Muscle of leg (tissue), 11 donors: ENCODE measurements around the gene ALDH1L1. TPM values are rescaled to one million over a fixed set of nuclear protein-coding genes. Genes with fewer than 3 reads are reported as not detected.
A peak's percentile ranks its signal among the peaks of the same experiment; 100 is the strongest.

Experiments used
- DNase-seq: peaks from one replicate; pipeline ENCODE4 v3.0.0; 2013
- H3K27ac ChIP-seq: one replicate; pipeline ENCODE4 v1.5.1; 2013; ENCODE audit warnings: mild to moderate bottlenecking, low read length, control low read depth
- H3K27me3 ChIP-seq: one replicate; pipeline ENCODE4 v1.6.1; 2013; ENCODE audit warnings: low read length; ENCODE audit not compliant: control insufficient read depth, insufficient read depth
- H3K36me3 ChIP-seq: one replicate; pipeline ENCODE4 v1.6.1; 2013; ENCODE audit warnings: low read length; ENCODE audit not compliant: control insufficient read depth, insufficient read depth
- H3K4me1 ChIP-seq: one replicate; pipeline ENCODE4 v1.6.1; 2013; ENCODE audit warnings: low read length; ENCODE audit not compliant: control insufficient read depth, insufficient read depth
- H3K4me3 ChIP-seq: one replicate; pipeline ENCODE4 v1.5.1; 2013; ENCODE audit warnings: low read length, control low read depth
- H3K9me3 ChIP-seq: replicated peaks from 2 replicates; pipeline ENCODE4 v1.6.1; 2013; ENCODE audit warnings: low read depth, low read length; ENCODE audit not compliant: control insufficient read depth
- WGBS: methylation state at CpG from one replicate; pipeline ENCODE4 v1.1.5; 2013; ENCODE audit warnings: missing lambda C conversion rate; ENCODE audit not compliant: insufficient coverage; 5-methylcytosine and 5-hydroxymethylcytosine counted together
- polyA plus RNA-seq, 8 donors: library from polyadenylated mRNA; unstranded; fragments of 120-200 nt; gene quantifications; one replicate each; pipeline versions ENCODE4 v1.2.1 to v1.2.3, GENCODE V29; 2013; ENCODE audit warnings: inconsistent platforms in 1 of 8, low replicate concordance in 1 of 8; ENCODE audit not compliant: insufficient read length in 8 of 8, insufficient read depth in 1 of 8
- total RNA-seq: library from RNA; stranded (reverse); fragments of 120-200 nt; gene quantifications from one replicate; pipeline ENCODE4 v1.2.4, GENCODE V29; 2013

ALDH1L1 gene
- total and polyA plus RNA-seq, 9 donors: 0.07 to 1.6 (median 0.18) TPM

GRCh38 chr3:126134219-126134975 lies 46.0 kb downstream of the ALDH1L1 start:
- H3K4me3 ChIP-seq: no peak overlapping the region
- DNase-seq: peak; percentile 62
- H3K27ac ChIP-seq: no peak overlapping the region
- 39% methylated on average over 23 of the region's 23 CpGs for WGBS
- peaks cover 9% of the 10 kb centered on the region for H3K4me1 ChIP-seq
- H3K9me3 ChIP-seq: no peaks in the 10 kb centered on the region
- H3K36me3 ChIP-seq: no peaks in the 10 kb centered on the region
- H3K27me3 ChIP-seq: peaks cover 13% of the 10 kb centered on the region

- H3K27me3 ChIP-seq: peaks cover 10% of the 10 kb centered on the region
- DNase-seq: no peak
Observed at GRCh38 chr3:126133606-126134005, 46.8 kb downstream of the ALDH1L1 start.

DNA sequence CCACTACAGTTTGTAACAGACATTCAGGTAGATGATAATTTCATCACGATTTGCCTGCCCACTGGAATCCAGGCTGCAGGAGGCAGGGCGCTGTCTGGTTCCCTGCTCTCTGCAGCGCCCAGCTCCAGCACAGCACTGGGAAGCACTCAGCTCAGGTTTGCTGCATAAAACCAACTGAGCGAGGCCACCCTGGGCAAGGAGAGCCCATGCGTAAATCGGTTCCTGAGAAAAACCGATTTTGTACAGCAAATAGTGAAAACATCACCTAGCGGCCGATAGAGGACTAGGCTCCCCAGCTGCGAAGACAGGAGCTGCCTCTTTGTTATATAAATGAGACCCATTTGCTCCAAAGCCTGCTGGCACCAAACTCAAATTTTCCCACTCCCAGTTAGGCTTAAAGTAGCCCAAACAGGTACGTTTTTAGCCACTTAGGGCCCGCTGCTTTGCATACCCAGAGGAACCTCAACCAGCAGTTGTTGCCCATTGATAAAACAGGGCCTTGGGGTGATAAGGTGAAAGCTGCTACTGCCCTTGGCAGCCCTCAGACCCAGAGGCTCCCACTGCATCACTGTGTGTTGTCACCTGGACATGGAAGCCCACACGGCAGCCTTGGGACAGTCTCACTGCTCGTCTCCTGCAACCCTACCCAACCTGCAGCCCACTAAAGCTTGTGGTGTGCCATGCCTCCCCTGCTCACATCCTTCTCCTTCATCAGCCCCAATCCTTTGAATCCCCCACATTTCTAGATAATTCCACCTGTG lies 47.5 kb downstream of the ALDH1L1 start:
- H3K9me3 ChIP-seq: no peaks in the 10 kb centered on the region
- no peak overlapping the region for H3K27ac ChIP-seq
- DNase-seq: no peak
- peaks cover 8% of the 10 kb centered on the region for H3K27me3 ChIP-seq
- no peak overlapping the region for H3K4me3 ChIP-seq
- peaks cover 9% of the 10 kb centered on the region for H3K4me1 ChIP-seq
- H3K36me3 ChIP-seq: no peaks in the 10 kb centered on the region
- WGBS: 50% methylated on average over 10 of the region's 14 CpGs

More at GRCh38 chr3:126133606-126134005, 46.8 kb downstream of the ALDH1L1 start:
- Histone ChIP-seq H3K36me3 (no peaks in the 10 kb centered on the region), H3K4me3 (no peak overlapping the region), H3K4me1 (peaks cover 9% of the 10 kb centered on the region), H3K9me3 (no peaks in the 10 kb centered on the region), H3K27ac (no peak overlapping the region)
- WGBS: 50% methylated on average over 6 of the region's 6 CpGs

DNA sequence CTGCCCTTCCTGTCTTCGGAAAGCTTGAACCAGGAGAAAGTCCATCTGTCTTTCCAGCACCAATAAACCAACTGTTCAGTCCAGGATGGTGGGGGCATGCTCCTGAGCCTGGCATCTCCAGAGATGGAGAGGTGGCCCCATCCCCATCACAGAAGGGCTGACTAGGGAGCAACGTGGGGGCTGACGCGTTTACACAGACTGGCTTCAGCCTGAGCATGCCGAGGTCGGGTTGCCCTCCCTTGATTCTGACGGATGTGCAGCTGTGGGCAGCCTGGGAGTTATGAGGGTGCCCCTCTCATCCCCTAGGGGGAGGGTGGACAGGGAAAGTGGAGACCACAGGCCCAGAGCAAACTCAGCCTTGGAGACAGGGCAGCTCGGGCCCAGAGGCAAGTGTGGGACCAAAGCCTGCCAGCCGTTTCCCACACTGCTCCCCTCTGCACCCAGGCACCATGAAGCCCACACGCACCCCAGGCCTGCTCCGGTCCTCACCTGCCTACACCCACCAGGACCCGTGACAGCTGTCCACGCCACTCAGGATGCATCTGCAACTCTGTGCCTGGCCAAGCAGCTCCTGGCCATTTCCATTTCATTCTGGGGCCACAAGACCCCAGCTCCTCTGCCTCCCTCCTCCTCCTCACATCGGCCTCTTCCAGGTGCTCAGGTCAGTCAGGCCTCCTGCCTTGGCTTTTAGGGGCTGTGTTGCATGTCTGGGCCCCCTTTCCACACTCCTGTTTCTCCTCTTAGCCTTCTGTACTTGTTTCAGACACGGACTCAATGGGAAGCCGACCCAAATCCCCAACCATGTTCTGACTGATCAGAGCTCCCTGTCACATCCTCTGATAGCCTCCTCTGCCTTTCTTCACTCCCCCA lies 48.3 kb downstream of the ALDH1L1 start:
- DNase-seq: no peak
- Histone ChIP-seq H3K36me3 (no peaks in the 10 kb centered on the region), H3K27me3 (peaks cover 8% of the 10 kb centered on the region), H3K9me3 (no peaks in the 10 kb centered on the region), H3K4me3 (no peak overlapping the region), H3K4me1 (peaks cover 9% of the 10 kb centered on the region), H3K27ac (no peak overlapping the region)
- WGBS: 69% methylated on average over 11 of the region's 16 CpGs

- Histone ChIP-seq H3K4me1 (peaks cover 9% of the 10 kb centered on the region), H3K36me3 (no peaks in the 10 kb centered on the region), H3K4me3 (no peak overlapping the region), H3K27ac (no peak overlapping the region), H3K27me3 (peaks cover 8% of the 10 kb centered on the region), H3K9me3 (no peaks in the 10 kb centered on the region)
- 87% methylated on average over 19 of the region's 19 CpGs for WGBS
- no peak for DNase-seq
Observed at GRCh38 chr3:126130981-126131745, 49.2 kb downstream of the ALDH1L1 start.

DNA sequence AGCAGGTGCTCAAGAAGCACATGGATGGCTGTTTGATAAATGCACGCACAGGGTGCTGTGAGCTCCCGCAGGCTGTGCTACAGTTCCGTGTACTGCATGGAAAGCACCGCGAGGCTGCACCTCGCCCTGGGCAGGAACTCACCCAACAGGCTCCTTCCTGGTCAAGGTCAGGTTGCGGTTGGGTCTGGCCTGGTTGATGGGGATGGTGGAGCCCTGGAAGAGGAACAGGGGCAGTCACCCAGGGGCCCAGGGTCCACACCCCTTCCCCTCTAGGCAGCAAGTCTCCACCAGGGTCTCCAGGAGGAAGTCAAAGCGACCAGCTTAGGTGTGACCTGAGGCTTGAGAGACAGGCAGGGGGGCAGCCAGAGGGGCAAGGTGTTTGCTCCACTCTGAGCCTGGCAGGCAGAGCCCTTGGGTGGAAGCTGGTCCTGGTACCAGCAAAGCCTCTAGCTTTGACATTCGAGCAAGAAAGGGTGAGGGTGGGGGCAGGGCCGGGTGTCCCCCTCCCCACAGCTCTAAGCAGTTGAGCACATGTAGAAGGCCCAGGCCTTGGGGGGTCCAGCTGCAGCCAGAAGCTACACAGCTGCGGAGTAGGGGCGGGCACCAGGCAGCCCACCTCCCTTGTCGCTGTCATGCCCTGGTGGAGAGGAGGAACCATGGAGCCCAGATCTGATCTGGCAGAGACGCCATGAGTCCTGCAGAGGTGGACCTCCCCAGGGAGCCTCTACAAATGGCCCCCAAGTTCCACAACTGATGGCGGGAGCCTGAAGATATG lies 50.1 kb downstream of the ALDH1L1 start:
- WGBS: 84% methylated on average over 11 of the region's 15 CpGs
- Histone ChIP-seq H3K27me3 (peaks cover 8% of the 10 kb centered on the region), H3K27ac (no peak overlapping the region), H3K4me3 (no peak overlapping the region), H3K36me3 (no peaks in the 10 kb centered on the region), H3K9me3 (no peaks in the 10 kb centered on the region), H3K4me1 (peaks cover 9% of the 10 kb centered on the region)
- DNase-seq: no peak

DNA sequence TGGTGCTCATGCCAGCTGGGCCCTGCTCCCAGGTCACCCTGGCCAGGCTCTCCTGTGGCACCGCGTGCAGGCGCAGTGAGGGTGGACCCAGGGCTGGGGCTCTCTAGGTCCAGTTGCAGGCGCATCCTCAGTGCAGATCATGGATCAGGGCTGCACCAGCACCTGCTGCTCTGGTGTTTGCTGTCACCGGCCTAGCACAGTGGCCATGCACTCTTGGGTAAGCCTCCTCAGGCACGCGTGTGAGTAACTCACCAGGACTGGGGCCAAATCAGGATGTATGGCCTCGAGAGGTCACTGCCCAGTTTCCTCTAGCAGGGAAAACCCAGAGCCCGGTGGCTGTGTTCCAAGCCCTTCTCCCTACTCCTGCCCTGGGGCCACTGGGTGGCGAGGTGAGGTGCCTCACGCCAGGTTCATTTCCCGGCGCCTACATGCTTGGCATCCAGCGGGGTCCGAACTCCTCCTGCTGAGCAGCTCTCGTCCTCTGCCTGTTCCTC lies 50.9 kb downstream of the ALDH1L1 start:
- peaks cover 6% of the 10 kb centered on the region for H3K27me3 ChIP-seq
- no peaks in the 10 kb centered on the region for H3K9me3 ChIP-seq
- H3K4me3 ChIP-seq: no peak overlapping the region
- DNase-seq: no peak
- H3K36me3 ChIP-seq: no peaks in the 10 kb centered on the region
- peaks cover 6% of the 10 kb centered on the region for H3K4me1 ChIP-seq
- WGBS: 73% methylated on average over 16 of the region's 16 CpGs
- H3K27ac ChIP-seq: no peak overlapping the region

DNA sequence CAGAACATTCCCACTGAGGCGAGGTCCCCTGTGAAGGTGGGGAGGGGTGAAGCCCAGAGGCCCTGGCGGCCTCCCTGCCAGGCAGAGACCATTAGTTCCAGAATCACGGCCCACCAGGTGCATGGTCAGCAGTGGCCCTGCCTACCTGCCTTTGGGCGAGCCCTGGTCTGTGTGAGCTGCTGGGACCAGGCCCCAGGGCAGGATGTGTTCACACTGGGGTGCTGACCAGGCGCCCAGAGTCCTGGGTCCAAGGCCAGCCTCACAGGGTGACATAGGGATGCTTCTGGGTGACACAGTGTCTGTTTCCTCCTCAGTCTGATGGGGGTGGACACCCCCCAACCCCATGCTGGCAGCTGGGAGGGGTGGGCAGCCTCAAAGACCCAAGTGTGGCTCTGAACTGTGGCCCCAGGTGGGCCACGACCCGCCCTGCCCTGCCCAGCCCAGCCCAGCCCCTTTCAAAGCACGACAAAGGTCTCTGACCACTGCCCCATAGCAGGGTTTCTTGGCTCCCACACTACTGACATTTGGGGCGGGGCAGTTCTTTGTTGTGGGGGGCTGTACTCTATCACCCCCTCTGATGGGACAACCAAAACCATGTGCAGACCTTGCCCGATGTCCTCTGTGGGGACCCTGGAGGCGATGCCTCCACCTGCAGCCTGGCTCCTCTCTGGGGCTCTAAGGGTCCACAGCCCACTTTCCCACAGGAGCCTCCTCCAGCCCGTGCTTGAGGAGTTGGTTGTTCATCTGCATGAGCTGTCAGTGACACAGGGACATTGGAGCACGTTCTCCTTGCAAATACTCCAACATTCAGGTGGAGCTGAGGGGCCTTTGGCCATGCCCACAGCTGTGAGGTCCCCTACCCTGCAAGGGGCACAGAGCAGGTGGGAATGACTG lies 51.6 kb downstream of the ALDH1L1 start:
- WGBS: 87% methylated on average over 10 of the region's 13 CpGs
- no peaks in the 10 kb centered on the region for H3K36me3 ChIP-seq
- H3K4me3 ChIP-seq: no peak overlapping the region
- H3K27ac ChIP-seq: no peak overlapping the region
- H3K27me3 ChIP-seq: peaks cover 6% of the 10 kb centered on the region
- H3K4me1 ChIP-seq: peaks cover under 1% of the 10 kb centered on the region
- no peaks in the 10 kb centered on the region for H3K9me3 ChIP-seq
- no peak for DNase-seq
